ENCODE measurements around the gene ADAMTS19. TPM values are rescaled to one million over a fixed set of nuclear protein-coding genes. Genes with fewer than 3 reads are reported as not detected.

ADAMTS19 gene
- total and polyA plus RNA-seq, 8 donors: 0.12 to 1.7 (median 0.35) TPM

DNA sequence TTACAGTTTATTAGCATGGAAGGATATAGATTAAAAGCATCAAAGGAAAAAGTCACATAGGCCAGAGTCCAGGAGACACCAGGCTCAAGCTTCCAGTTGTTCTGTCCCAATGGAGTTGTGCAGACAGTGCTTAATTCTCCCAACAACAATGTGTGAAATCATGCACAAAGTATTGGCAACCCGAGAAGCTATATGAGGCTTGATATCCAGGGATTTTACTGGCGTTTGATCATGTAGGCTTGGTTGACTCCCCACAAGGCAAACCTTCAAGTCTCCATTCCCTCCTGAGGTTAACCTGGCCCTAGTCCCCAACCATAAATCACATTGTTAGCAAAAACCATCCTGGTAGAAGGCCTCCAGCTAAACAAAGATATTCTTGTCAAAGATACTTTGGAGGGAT lies 141.5 kb downstream of the ADAMTS19 start:
- Histone ChIP-seq H3K27ac (no peak overlapping the region), H3K4me3 (no peak overlapping the region), H3K4me1 (no peaks in the 10 kb centered on the region), H3K27me3 (no peaks in the 10 kb centered on the region), H3K36me3 (no peaks in the 10 kb centered on the region), H3K9me3 (no peaks in the 10 kb centered on the region)
- DNase-seq (no peak), ATAC-seq (no peak)
- TF ChIP-seq, protein P1, sequence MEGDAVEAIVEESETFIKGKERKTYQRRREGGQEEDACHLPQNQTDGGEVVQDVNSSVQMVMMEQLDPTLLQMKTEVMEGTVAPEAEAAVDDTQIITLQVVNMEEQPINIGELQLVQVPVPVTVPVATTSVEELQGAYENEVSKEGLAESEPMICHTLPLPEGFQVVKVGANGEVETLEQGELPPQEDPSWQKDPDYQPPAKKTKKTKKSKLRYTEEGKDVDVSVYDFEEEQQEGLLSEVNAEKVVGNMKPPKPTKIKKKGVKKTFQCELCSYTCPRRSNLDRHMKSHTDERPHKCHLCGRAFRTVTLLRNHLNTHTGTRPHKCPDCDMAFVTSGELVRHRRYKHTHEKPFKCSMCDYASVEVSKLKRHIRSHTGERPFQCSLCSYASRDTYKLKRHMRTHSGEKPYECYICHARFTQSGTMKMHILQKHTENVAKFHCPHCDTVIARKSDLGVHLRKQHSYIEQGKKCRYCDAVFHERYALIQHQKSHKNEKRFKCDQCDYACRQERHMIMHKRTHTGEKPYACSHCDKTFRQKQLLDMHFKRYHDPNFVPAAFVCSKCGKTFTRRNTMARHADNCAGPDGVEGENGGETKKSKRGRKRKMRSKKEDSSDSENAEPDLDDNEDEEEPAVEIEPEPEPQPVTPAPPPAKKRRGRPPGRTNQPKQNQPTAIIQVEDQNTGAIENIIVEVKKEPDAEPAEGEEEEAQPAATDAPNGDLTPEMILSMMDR (IDR thresholded peaks at IDR 0.05): no peak
- intact Hi-C loops (cut with DNase I): no loop called here

DNA sequence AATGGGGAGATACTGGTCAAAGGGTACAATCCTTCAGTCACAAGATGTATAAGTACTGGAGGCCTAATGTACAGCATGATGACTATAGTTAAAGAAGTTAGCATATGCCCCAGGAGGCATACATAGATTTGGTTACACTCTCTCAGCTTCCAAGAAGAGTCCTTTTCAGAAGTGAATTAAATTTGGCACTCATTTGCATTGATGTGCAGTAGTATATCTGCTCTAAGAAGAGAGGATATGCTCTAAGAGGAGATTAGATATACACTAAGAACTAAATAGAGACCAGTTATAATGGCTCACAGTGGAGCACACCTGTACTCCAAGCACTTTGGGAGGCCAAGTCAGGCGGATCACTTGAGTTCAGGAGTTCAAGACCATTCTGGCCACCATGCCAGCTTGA lies 148.3 kb downstream of the ADAMTS19 start:
- no peak for DNase-seq
- no peak for ATAC-seq
- Histone ChIP-seq H3K27me3 (no peaks in the 10 kb centered on the region), H3K4me3 (no peak overlapping the region), H3K27ac (no peak overlapping the region), H3K36me3 (no peaks in the 10 kb centered on the region), H3K9me3 (peaks cover 0 to 11% of the 10 kb centered on the region in 2 donors), H3K4me1 (no peaks in the 10 kb centered on the region)
- intact Hi-C loops (cut with DNase I): no loop called here
- TF ChIP-seq, protein P1 (IDR thresholded peaks at IDR 0.05): no peak

DNA sequence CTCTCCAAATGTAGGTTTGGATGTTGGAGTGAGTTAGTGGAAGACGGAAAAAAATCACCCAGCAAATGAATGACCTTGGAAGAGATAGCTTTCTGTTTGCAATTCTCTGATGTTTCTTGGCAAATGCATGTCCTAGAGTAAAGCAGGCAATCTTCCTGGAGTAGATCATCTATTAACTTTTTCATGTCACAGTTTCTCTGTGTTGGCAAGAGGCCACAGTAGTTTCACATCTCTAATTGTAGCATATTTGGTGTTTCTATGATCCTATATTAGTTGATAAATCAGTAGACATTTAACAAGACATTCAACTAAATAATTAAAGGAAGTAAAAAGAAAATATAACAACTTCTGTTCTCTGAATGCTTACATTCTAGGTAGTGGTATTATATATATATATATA lies 149.6 kb downstream of the ADAMTS19 start:
- Histone ChIP-seq H3K4me3 (no peak overlapping the region), H3K27ac (no peak overlapping the region), H3K27me3 (no peaks in the 10 kb centered on the region), H3K9me3 (peaks cover 0 to 11% of the 10 kb centered on the region in 2 donors), H3K4me1 (no peaks in the 10 kb centered on the region), H3K36me3 (no peaks in the 10 kb centered on the region)
- ATAC-seq: no peak
- intact Hi-C loops (cut with DNase I): no loop called here
- DNase-seq: no peak
- TF ChIP-seq, protein P1 (IDR thresholded peaks at IDR 0.05): no peak

DNA sequence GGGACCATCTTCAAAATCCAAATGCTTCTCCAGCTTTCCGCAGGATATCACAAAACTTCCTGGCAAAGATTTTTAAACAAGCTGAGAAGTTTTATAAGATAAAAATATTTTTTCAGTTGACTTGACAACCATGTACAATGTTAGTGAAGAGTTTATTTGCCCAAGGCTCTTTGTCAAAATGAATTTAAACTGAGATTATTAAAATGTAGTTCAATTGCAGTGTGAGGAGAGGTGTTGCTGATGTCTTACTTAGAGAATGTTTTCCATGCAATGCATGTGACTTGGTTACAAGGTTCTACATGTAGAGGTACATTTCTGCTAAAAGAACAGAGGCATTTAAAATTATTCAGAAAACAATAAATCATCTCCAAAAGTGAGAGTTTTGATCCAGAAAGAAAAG lies 156.4 kb downstream of the ADAMTS19 start:
- DNase-seq: peak in 1 of 4 donors; percentile 5
- TF ChIP-seq, protein P1 (IDR thresholded peaks at IDR 0.05): no peak
- Histone ChIP-seq H3K9me3 (peaks cover 0 to 9% of the 10 kb centered on the region in 2 donors), H3K27me3 (no peaks in the 10 kb centered on the region), H3K4me3 (no peak overlapping the region), H3K36me3 (no peaks in the 10 kb centered on the region), H3K27ac (no peak overlapping the region), H3K4me1 (no peaks in the 10 kb centered on the region)
- intact Hi-C loops (cut with DNase I): no loop called here
- no peak for ATAC-seq

DNA sequence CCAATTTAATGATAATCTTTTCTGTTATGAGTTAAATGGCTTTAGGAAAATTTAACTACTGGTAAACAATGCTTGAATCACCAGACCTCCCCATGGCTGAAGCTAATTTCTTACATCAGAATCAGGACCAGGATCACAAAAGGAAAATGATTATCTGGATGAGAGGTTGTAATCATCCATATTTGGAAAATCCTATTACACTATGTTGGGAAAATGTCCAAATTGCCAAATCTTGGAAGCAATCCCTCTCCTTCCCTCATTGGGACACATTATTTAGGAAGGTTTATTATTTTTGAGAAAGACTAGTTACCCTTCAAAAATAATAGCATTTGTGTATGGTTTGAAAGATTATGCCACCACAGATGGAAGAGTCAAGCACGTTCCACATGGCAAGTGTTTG lies 157.1 kb downstream of the ADAMTS19 start:
- H3K36me3 ChIP-seq: no peaks in the 10 kb centered on the region
- H3K27ac ChIP-seq: no peak overlapping the region
- ATAC-seq (no peak), DNase-seq (no peak)
- no peaks in the 10 kb centered on the region for H3K4me1 ChIP-seq
- peaks cover 0 to 6% of the 10 kb centered on the region in 2 donors for H3K9me3 ChIP-seq
- H3K4me3 ChIP-seq: no peak overlapping the region
- TF ChIP-seq, protein P1 (IDR thresholded peaks at IDR 0.05): no peak
- intact Hi-C loops (cut with DNase I): no loop called here
- H3K27me3 ChIP-seq: no peaks in the 10 kb centered on the region
